HG03175 (cell line): ENCODE measurements around the gene PLPP4.
"Not testable (repeated sequence)": the region's sequence is repeated elsewhere in the genome, so short reads cannot be mapped to it uniquely, and the experiment has no call there.

Experiments used
- ATAC-seq: cut with Tn5 transposase; IDR thresholded peaks from one replicate; pipeline ENCODE4 v1.9.1; 2021; ENCODE audit warnings: mild to moderate bottlenecking, moderate library complexity; ENCODE audit not compliant: unreplicated experiment

The PLPP4 gene

DNA sequence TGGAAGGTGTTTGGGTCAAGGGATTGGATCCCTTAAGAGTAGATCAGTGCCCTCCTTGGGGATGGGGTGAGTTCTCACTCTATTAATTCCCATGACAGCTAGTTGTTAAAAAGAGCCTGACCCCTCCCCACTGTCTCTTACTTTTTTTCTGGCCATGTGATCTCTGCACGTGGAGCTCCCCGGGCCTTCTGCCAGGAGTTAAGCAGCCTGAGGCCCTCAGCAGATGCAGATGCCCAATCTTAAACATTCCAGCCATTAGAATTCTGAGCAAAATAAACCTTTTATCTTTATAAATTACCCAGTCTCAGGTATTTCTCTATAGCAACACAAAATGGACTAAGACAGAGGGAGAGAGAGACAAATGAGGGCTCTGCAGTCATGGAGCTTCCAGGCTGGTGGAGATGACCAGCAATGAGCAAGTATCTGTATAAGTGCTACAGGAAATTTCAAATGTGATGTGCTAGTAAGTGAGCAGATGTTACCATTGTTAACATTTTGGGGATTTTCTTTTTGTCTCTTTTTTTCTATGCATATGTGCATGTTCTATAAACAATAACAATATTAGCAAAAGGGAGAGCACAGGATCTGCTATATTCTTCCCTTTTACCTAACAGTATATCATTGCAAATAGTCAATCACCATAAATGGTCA lies 26.7 kb downstream of the PLPP4 start:
- no peak for ATAC-seq

GRCh38 chr10:120485946-120486345 lies 28.9 kb downstream of the PLPP4 start:
- no peak for ATAC-seq

GRCh38 chr10:120486671-120487205 lies 29.7 kb downstream of the PLPP4 start:
- ATAC-seq: no peak

DNA sequence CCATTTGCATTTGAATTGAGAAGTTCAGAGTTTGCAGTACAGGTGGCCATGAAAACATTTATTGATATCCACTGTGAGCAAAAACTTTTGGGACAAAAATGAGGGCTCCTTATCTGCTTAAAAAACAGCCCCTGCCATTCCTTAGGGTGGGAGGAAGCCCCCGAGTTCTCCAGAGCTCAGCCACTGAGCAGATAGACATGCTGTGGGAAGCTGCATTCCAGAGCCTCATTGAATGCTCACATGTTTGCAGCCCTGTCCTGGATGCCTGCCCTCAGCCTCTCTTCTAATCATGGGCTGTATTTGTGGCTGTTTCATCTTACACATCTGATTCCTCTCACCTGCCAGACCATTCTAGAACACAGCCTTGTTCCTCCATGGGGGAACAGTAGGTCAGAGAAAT lies 33.3 kb downstream of the PLPP4 start:
- no peak for ATAC-seq

DNA sequence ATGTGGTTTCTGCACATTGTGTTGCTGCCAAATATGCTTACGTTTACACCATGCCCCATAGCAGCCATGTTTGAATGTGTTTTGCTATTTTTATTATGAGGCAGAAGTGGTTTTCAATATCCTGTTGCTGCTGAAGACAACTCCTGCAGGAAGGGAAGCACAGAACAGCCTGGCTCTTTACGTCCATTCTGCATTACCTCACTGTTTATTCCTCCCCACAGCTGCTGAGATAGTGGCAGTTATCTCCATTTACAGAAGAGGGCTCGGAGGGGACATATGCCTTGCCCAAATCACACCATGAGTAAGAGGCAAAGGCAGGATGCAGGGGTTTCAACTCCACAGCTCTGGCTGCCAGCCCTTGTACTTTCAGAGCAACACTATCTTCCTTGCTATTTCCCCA lies 35.3 kb downstream of the PLPP4 start:
- no peak for ATAC-seq

DNA sequence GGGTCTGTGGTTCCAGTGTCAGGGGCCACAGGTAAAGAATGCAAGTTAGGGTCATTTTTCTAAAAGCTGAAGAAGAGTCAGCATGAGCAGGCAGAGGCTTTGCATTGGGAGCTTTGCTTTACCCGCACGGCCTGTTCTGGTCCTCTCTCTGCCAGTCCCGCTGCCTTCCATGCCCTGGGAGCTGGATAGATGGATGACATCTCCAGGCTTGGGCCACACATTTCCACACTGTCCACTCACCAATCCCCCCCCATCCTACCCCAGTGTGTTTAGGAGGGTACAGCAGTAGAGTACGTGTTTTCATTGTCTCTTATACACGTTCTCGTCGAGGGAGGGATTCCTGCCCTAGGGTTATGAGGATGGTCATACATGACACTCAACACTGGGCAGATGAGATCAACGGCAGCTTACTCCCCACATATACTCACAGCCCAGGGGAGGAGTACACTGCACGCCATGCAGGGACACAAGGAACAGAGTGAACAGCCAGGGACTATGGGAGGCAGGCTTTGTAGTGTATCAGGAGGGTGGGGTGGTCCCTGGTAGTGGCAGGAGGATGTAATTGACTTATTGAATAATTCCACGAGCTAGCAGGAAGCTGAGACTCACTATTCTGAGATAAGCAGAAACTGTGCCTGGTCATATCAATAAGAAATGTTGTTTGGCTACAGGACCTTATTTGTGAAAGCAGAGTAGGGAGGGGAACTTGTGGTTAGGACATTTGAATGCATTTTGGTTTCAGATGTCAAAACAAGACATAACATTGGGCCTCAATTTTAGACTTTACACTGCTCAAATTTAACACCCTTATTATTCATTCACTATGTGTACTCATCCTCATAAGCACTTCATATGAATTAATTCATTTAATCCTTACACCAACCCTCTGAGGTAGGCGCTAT lies 36.6 kb downstream of the PLPP4 start:
- peak; percentile 70 for ATAC-seq

GRCh38 chr10:120494313-120494710 lies 37.3 kb downstream of the PLPP4 start:
- ATAC-seq: no peak

DNA sequence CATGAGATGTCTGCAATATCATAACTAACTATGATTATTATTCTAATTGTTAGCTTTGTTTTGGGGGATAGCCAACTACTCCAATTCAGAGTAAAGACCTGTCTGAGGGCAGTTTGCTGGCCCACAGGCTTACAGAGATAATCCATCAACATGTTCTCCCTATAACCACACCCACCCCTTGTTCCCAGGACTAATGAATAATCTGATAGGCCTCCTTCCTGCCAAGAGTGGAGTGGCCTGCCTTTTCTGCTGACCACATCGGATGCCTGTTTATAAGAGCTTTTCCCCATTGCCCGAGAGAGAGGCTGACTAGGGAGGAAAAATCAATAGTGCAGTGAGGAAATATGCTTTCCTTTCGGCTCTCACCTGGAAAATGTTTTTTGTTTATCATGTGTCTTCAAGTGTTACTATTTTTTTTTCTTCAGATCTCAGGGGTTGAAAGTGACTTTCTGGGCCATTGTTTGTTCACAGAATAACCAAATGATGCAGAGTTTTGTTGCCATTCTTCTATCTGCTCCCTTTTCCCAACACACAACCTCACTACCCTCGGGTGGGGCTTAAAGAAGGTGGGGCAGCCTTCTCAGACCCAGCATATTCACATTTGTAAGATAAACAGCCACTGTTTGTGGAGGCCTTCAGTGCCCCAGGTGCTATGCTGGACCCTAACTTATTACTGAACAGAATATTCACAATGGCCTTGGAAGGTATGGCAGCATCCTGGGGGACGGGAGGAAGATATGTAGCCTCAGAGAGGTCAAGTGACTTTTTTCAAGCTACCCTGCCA lies 38.4 kb downstream of the PLPP4 start:
- ATAC-seq: no peak

GRCh38 chr10:120499883-120500282 lies 42.9 kb downstream of the PLPP4 start:
- no peak for ATAC-seq

GRCh38 chr10:120503689-120504088 lies 46.7 kb downstream of the PLPP4 start:
- ATAC-seq: no peak

GRCh38 chr10:120504227-120504626 lies 47.2 kb downstream of the PLPP4 start:
- ATAC-seq: not testable (repeated sequence)

GRCh38 chr10:120505056-120505455 lies 48.0 kb downstream of the PLPP4 start:
- no peak for ATAC-seq

GRCh38 chr10:120505866-120506265 lies 48.8 kb downstream of the PLPP4 start:
- no peak for ATAC-seq

GRCh38 chr10:120506674-120507073 lies 49.6 kb downstream of the PLPP4 start:
- ATAC-seq: no peak

- no peak for ATAC-seq
Measured at GRCh38 chr10:120507175-120507574, 50.1 kb downstream of the PLPP4 start.

- ATAC-seq: no peak
Measured at GRCh38 chr10:120507651-120508050, 50.6 kb downstream of the PLPP4 start.

DNA sequence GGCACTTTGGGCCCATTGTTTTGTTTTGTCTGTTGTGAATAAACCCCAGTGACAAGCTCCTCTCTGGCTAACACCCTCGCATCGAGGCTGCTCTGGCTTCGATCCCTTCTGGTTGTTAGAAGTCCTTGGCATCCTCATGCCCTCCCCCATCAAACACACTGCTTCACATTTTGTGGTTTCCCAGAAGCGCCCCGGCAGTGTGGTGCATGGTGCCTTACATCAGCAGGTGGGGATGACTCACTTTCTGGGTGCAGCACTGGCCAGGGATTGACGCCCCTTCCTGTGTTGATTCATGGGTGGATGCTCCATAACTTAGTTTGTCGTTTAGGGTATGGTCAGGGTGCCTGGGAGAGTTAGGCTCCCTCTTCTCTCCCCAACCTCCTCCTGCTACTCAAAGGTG lies 51.4 kb downstream of the PLPP4 start:
- no peak for ATAC-seq

DNA sequence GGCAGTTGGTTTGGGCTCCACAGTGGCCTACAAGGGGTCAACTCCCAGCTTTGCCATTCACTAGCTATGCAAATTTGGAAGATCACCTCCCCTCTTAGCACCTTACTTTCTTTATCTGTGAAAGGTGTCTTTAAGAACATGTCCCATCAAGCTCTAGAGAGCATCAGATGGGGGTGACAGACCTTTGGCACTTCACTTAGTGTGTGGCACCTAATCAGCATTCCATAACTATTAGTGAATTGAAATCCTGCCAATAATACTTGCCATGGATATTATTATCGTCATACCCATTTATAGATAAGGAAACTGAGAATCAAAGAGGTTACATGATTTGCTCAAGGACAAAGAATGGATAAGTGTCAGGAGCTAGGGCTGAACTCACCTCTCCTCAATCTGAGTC lies 51.9 kb downstream of the PLPP4 start:
- ATAC-seq: no peak

DNA sequence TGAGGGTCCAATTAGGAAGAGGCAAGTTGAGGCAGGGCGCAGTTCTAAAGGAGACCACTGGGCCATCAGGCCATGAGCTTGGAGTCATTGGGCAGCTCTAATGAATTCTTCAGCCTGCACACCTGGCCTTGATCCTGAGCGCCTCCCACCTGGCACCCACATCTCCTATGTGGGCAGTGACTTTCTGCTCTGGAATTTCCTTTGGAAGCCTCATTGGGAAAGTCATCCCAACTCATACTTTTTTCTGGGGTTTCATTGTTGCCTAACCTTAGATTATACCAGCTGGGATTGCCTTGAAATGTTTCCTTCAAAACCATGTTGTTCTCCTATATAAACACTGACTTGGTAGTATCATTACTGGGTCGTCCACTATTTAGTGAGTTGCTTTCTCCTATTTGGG lies 54.1 kb downstream of the PLPP4 start:
- ATAC-seq: no peak

DNA sequence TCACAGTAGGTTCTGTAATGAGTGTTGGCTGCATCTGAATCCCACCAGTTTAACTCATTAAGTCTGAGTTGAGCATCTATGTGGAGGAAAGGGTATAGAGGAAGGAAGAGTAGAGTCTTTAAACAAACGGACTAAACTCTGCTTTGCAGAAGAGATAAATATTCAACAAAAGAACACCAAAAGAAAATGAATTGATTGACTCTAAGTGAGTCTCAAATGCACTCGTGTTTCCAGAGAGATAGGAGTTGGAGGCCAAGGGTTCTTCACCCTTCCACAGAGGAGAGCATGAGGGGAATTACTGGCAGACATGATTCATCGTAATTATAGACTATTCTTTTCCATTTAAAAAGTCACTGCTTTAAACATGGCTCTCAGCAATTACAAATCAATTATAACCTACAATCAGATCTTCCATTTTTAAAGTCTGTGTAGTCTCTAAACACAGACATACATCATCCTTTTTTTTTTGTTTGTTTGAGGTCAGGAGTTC lies 56.3 kb downstream of the PLPP4 start:
- ATAC-seq: no peak

- ATAC-seq: no peak
Measured at GRCh38 chr10:120514035-120514620, 57.1 kb downstream of the PLPP4 start.
